Coronary artery (tissue), 2 donors: Measurements from ENCODE around the gene ESPN.
"Not testable (repeated sequence)": the region's sequence is repeated elsewhere in the genome, so short reads cannot be mapped to it uniquely, and the experiment has no call there.

Source experiments
- DNase-seq: peaks from one replicate; pipeline ENCODE4 v3.0.0-alpha.2; 2017; ENCODE audit warnings: low spot score
- H3K27ac ChIP-seq, 2 donors: fragments of 200-600 bp; sonication (generic); one replicate each; pipeline ENCODE4 v1.5.1; 2016 to 2019
- H3K4me3 ChIP-seq: fragments of 200-600 bp; sonication (generic); 2 replicates; pipeline ENCODE4 v1.5.1; 2016; ENCODE audit warnings: mild to moderate bottlenecking, moderate library complexity
- CTCF ChIP-seq: fragments of 200-600 bp; sonication (generic); IDR thresholded peaks from one replicate; pipeline ENCODE4 v1.5.1; 2019; ENCODE audit warnings: antibody characterized with exemption

The ESPN gene

GRCh38 chr1:6443339-6444115 is 19.0 kb downstream of the ESPN start:
- no peak for DNase-seq
- no peak for TF ChIP-seq CTCF
- no peak overlapping the region for H3K27ac ChIP-seq
- H3K4me3 ChIP-seq, result no peak overlapping the region

- DNase-seq, result no peak
- no peak overlapping the region for H3K4me3 ChIP-seq
- no peak for TF ChIP-seq CTCF
- no peak overlapping the region for H3K27ac ChIP-seq
Observed at GRCh38 chr1:6444377-6444776, 19.8 kb downstream of the ESPN start.

DNA sequence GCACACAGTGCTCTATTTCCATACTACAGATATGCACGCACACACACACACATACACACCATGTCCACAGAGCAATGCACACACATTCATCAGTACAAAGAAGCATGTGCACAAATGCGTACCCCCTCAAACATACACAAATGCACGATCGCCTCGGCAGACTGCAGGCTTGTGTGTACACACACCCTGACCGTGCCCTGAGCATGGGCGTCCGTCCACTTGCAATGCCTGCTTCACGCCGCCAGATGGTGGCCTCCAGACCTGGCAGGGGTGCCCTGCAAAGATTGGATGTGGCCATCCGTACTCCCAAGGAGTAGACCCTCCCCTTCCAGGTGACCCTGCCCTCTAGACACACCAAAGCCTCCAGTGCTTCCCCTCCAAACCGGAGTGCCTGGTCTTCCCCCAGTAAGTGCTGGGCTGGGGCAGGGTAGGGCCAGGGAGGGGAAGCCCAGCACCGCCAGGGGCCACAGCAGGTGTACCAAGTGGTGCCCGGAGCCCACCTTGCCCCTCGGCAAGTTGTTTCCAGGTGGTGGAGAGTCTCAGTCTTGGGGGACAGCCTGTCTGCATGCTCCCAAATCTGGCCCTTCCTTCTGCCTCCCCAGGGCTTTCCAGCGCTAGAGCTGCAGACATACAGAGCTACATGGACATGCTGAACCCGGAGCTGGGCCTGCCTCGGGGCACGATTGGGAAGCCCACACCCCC is 20.6 kb downstream of the ESPN start:
- TF ChIP-seq CTCF, result peak; percentile 22
- no peak overlapping the region for H3K4me3 ChIP-seq
- H3K27ac ChIP-seq, result no peak overlapping the region
- no peak for DNase-seq

- H3K4me3 ChIP-seq, DNase-seq, H3K27ac ChIP-seq: not testable (repeated sequence)
Observed at GRCh38 chr1:6445929-6446328, 21.4 kb downstream of the ESPN start.

GRCh38 chr1:6446665-6447015 is 22.1 kb downstream of the ESPN start:
- H3K27ac ChIP-seq, result no peak overlapping the region
- no peak for TF ChIP-seq CTCF
- no peak for DNase-seq
- H3K4me3 ChIP-seq, result no peak overlapping the region

DNA sequence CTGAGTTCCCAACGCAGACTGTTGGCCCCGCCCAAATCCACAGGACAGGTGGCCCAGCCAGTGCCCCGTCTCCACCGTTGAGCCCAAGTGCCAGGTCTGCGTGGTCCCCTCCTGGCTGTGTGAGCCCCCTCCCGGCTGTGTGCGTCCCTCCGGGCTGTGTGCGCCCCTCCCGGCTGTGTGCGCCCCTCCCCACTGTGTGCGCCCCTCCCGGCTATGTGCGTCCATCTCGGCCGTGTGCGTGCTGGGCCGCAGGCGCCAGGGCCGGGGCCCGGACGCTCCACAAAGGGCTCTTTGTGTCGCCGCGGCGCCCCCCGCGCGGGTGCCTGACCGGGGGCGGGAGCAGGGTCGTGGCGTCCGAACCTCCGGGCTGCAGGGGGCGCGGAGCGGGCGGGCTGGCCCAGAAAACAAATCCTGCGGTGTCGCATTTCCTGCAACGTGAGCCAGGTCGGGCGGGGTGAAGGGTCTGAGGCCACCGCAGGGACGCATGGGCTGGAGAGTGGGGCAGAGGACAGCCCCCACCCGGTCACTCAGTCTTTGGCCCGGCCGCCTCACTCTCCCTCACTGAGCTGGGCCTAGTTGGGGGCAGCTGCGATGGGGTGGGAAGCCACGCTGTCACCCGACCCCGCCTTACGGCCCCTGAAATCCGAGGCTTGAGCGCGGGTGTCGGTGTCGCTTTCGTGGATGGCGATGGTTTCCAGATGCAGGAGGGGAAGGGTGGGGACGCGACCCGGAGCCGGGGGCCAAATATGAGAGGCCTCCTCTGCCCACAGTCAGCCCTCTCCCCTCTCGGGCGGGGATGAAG is 22.6 kb downstream of the ESPN start:
- Histone ChIP-seq H3K27ac (no peak overlapping the region), H3K4me3 (peak overlapping the region; percentile 44)
- TF ChIP-seq CTCF, result no peak
- no peak for DNase-seq
